ENCODE measurements around the gene SLC25A53. TPM values are rescaled to one million over a fixed set of nuclear protein-coding genes. Genes with fewer than 3 reads are reported as not detected.
A peak's percentile ranks its signal among the peaks of the same experiment; 100 is the strongest.

SLC25A53 gene
- total and polyA plus RNA-seq, 11 donors = 5.3 to 16.5 (median 10.9) TPM

DNA sequence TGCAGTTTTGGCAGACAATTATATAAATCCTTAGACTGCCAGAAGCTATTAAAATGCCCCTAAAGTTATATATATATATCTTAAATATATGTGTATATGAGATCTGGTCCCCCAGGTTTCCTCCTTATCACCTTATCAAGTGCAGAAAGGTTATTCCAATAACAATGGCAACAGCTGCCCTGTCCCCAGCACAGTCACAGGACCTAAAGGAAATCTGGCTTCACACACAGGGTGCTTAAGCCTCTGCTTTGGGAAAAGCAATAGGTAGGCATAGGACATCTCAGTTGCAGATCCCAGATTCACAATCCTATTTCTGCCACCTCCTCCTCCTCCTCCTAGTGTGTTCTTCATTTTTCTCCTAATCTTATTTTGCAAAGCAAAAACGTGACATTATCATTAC is 5.8 kb downstream of the SLC25A53 start:
- ATAC-seq (no peak), DNase-seq (no peak)
- Histone ChIP-seq H3K27ac (no peak overlapping the region), H3K4me3 (no peak overlapping the region), H3K36me3 (no peaks in the 10 kb centered on the region), H3K4me1 (peaks cover 0 to 9% (median 2%) of the 10 kb centered on the region in 12 donors), H3K9me3 (no peaks in the 10 kb centered on the region), H3K27me3 (peaks cover 0 to 8% (median 0%) of the 10 kb centered on the region in 9 donors)
- no peak for TF ChIP-seq POLR2A (IDR thresholded peaks at IDR 0.05)
- TF ChIP-seq, protein P1, sequence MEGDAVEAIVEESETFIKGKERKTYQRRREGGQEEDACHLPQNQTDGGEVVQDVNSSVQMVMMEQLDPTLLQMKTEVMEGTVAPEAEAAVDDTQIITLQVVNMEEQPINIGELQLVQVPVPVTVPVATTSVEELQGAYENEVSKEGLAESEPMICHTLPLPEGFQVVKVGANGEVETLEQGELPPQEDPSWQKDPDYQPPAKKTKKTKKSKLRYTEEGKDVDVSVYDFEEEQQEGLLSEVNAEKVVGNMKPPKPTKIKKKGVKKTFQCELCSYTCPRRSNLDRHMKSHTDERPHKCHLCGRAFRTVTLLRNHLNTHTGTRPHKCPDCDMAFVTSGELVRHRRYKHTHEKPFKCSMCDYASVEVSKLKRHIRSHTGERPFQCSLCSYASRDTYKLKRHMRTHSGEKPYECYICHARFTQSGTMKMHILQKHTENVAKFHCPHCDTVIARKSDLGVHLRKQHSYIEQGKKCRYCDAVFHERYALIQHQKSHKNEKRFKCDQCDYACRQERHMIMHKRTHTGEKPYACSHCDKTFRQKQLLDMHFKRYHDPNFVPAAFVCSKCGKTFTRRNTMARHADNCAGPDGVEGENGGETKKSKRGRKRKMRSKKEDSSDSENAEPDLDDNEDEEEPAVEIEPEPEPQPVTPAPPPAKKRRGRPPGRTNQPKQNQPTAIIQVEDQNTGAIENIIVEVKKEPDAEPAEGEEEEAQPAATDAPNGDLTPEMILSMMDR (IDR thresholded peaks at IDR 0.05) = no peak
- WGBS, 4 donors = 11 to 42% (median 23%) methylated on average over 1 of the region's 1 CpG
- intact Hi-C loops (cut with DNase I) = loop anchor here in 1 of 10 donors (10.0 kb wide), 1 partner anchor 466 kb away; the partner anchor contains the start of gene MORF4L2

DNA sequence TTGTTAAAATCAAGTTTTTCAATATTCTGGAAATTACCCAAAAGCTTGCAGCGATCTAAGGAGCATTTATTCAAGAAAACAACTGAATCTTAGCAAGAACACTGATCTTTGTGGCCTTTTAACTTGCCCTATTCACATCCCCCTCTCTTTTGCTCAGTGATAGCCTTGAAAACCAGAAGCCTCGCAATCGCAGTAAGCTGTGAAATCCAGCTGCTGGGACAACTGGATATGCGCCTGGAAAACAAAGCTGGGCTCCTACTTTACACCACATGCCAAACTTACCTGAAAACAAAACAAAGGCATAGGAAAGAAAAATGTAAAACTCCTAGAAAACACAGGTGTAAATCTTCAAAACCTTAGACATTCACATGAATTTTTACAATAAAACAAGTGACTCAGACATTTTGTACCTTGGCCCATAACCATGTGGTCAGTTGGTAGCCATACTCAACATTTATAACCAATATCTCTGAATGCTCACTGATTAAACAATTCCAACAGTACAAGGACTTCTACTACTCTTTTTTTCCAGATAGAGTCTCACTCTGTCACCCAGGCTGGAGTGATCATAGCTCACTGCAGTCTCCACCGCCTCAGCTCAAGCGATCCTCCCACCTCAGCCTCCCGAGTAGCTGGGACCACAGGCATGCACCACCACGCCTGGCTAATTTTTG is 15.6 kb downstream of the SLC25A53 start:
- intact Hi-C loops (cut with DNase I) = no loop called here
- H3K36me3 ChIP-seq = no peaks in the 10 kb centered on the region
- DNase-seq = no peak
- TF ChIP-seq, protein P1 (IDR thresholded peaks at IDR 0.05) = no peak
- no peak for TF ChIP-seq POLR2A (IDR thresholded peaks at IDR 0.05)
- H3K4me3 ChIP-seq = no peak overlapping the region
- WGBS, 4 donors = 85 to 92% (median 90%) methylated on average over 8 of the region's 8 CpGs
- H3K4me1 ChIP-seq = peaks cover 0 to 3% (median 0%) of the 10 kb centered on the region in 12 donors
- H3K27me3 ChIP-seq = no peaks in the 10 kb centered on the region
- H3K9me3 ChIP-seq = no peaks in the 10 kb centered on the region
- H3K27ac ChIP-seq = no peak overlapping the region
- no peak for ATAC-seq

DNA sequence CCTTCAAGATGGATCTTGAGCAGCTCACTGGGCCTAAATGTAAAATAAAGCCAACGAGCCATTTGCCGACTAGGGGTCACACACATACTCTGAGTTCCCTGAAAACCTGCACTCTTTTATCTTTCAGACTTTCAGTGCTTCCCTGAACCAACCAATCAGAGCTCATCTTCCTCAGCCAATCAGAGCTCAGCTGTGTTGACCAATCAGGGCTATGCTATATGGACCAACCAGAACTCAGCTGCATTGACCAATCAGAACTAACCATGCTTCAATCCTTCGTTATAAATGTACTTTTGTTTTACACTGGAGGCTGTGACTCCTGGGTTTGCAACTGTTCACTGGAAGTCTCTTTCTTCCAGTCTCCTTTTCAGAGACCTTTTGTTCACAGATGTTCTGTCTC is 19.3 kb downstream of the SLC25A53 start:
- Histone ChIP-seq H3K27me3 (peaks cover 0 to 3% (median 0%) of the 10 kb centered on the region in 9 donors), H3K9me3 (no peaks in the 10 kb centered on the region), H3K4me3 (no peak overlapping the region), H3K4me1 (peaks cover 0 to 11% (median 2%) of the 10 kb centered on the region in 12 donors), H3K36me3 (no peaks in the 10 kb centered on the region), H3K27ac (no peak overlapping the region)
- WGBS, 4 donors = 76 to 90% (median 80%) methylated on average over 3 of the region's 3 CpGs
- intact Hi-C loops (cut with DNase I) = loop anchor here in 5 of 10 donors (2.0 to 10.0 kb wide), 4 partner anchors 39 to 603 kb away; no protein-coding TSS in a partner anchor
- ATAC-seq (no peak), DNase-seq (no peak)
- TF ChIP-seq, protein P1 (IDR thresholded peaks at IDR 0.05) = no peak
- no peak for TF ChIP-seq POLR2A (IDR thresholded peaks at IDR 0.05)

DNA sequence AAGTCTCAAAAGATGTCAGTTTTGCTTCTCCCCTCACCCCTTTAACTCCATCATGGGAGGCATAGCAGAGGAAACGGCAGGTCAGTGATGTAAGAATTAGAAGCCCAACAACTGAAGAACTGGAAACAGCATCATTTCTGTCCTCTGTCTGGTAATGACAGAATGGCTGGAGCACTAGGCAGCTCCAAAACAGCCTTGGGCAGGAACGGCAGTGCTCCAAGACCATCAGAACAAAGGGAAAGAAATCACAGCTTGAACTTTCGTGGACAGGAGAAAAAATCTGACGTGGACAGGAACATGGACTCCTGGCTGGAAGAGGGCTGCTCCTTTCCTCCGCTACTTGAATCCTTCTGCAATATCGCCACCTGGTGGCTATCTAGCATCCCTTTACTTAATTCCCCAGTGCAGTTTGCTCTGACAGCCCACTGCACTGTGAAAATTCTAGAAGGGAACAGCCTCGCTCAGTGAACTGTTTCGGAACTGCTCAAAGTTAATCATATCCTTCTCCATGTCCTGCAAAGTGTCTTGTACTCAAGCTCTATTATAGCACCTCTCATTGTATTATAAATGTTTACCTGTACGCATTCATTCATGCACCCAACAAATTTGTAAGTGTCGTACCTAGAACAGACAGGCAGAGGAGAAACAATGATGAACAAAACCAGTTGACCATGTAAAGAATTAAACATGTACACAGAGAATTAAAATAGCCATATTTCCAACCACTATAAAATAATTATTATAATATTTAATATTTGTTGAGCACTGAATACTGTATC is 20.4 kb downstream of the SLC25A53 start:
- TF ChIP-seq, protein P1 (IDR thresholded peaks at IDR 0.05) = peak; percentile 52 to 86 (median 70)
- no peak for TF ChIP-seq POLR2A (IDR thresholded peaks at IDR 0.05)
- intact Hi-C loops (cut with DNase I) = loop anchor here in 6 of 10 donors (1.0 to 10.0 kb wide), 5 partner anchors 38 to 602 kb away; no protein-coding TSS in a partner anchor
- H3K4me1 ChIP-seq = peaks cover 0 to 11% (median 2%) of the 10 kb centered on the region in 12 donors
- peak overlapping the region in 10 of 12 donors; percentile 10 to 59 (median 45) for H3K4me3 ChIP-seq
- peaks cover 0 to 5% (median 0%) of the 10 kb centered on the region in 9 donors for H3K27me3 ChIP-seq
- no peaks in the 10 kb centered on the region for H3K9me3 ChIP-seq
- DNase-seq (peak in 4 of 5 donors; percentile 61 to 67 (median 64)), ATAC-seq (peak; percentile 83 to 91 (median 88))
- no peaks in the 10 kb centered on the region for H3K36me3 ChIP-seq
- WGBS, 4 donors = 20 to 31% (median 24%) methylated on average over 10 of the region's 10 CpGs
- H3K27ac ChIP-seq = peak overlapping the region in 3 of 12 donors; percentile 30 to 53 (median 46)

Data from heart left ventricle (tissue), 16 donors.